ENCODE measurements around the gene B3GAT3. TPM values are rescaled to one million over a fixed set of nuclear protein-coding genes. Genes with fewer than 3 reads are reported as not detected.

Gene B3GAT3
- 10 to 100 TPM; 16.3 to 39.3 (median 30.1) TPM for polyA plus RNA-seq
- long read RNA-seq, donor 1, transcript B3GAT3-201 (5 exons, 1,641 nt): major isoform, 26 of 29 reads
- long read RNA-seq, donor 1, partial matches to known transcripts: 0 of 29 reads
- long read RNA-seq, donor 1, other reads (novel, unspliced or antisense): 0 of 29 reads
- long read RNA-seq, donor 2, partial matches to known transcripts: 0 of 2 reads
- long read RNA-seq, donor 2, other reads (novel, unspliced or antisense): 0 of 2 reads
- long read RNA-seq, donor 3, transcript B3GAT3-201 (5 exons, 1,641 nt): major isoform, 6 of 12 reads
- long read RNA-seq, donor 3, partial matches to known transcripts: 6 of 12 reads
- long read RNA-seq, donor 3, other reads (novel, unspliced or antisense): 0 of 12 reads
- long read RNA-seq, donor 4: 0 reads
- long read RNA-seq, donor 5, partial matches to known transcripts: 6 of 7 reads
- long read RNA-seq, donor 5, other reads (novel, unspliced or antisense): 0 of 7 reads
- long read RNA-seq, donor 6, transcript B3GAT3-201 (5 exons, 1,641 nt): major isoform, 6 of 6 reads
- long read RNA-seq, donor 6, partial matches to known transcripts: 0 of 6 reads
- long read RNA-seq, donor 6, other reads (novel, unspliced or antisense): 0 of 6 reads
- long read RNA-seq, donor 7: 0 reads
- long read RNA-seq, donor 8: 0 reads
- long read RNA-seq, donor 9, partial matches to known transcripts: 0 of 3 reads
- long read RNA-seq, donor 9, other reads (novel, unspliced or antisense): 0 of 3 reads
- long read RNA-seq, donor 10, transcript B3GAT3-201 (5 exons, 1,641 nt): major isoform, 16 of 25 reads
- long read RNA-seq, donor 10, partial matches to known transcripts: 6 of 25 reads
- long read RNA-seq, donor 10, other reads (novel, unspliced or antisense): 0 of 25 reads

- Histone ChIP-seq H3K36me3 (ENCODE audit: control insufficient read depth in 3 of 3, insufficient read depth in 2 of 3, low read depth in 1 of 3, low read length in 3 of 3) (peaks cover 11 to 43% (median 14%) of the 10 kb centered on the region in 3 donors), H3K27me3 (ENCODE audit: control insufficient read depth in 3 of 3, insufficient read depth in 3 of 3, low read length in 3 of 3) (no peaks in the 10 kb centered on the region), H3K9me3 (ENCODE audit: control insufficient read depth in 2 of 2, insufficient read depth in 1 of 2, low read depth in 1 of 2, low read length in 1 of 2) (no peaks in the 10 kb centered on the region), H3K4me1 (ENCODE audit: control insufficient read depth in 3 of 3, insufficient read depth in 2 of 3, low read depth in 1 of 3, low read length in 2 of 3) (peaks cover 0 to 8% (median 5%) of the 10 kb centered on the region in 3 donors), H3K4me3 (ENCODE audit: low read depth in 1 of 3, low read length in 3 of 3) (peak within 1 kb of the TSS; percentile 61 to 69 (median 68)), H3K27ac (ENCODE audit: low read depth in 1 of 3, low read length in 2 of 3) (peak within 1 kb of the TSS; percentile 86 to 92 (median 89))
- FAIRE-seq: no peak
- 1 to 2% (median 1%) methylated on average over 45 to 77 of the region's 77 CpGs for WGBS, 3 donors
- peak; percentile 97 to 98 for DNase-seq
These were observed at the start of gene B3GAT3 for GRCh38 chr11:62621567-62622470. TSS of gene B3GAT3 (minus strand) at chr11:62621986. CDS start at chr11:62621947, 39 bp downstream.

DNA sequence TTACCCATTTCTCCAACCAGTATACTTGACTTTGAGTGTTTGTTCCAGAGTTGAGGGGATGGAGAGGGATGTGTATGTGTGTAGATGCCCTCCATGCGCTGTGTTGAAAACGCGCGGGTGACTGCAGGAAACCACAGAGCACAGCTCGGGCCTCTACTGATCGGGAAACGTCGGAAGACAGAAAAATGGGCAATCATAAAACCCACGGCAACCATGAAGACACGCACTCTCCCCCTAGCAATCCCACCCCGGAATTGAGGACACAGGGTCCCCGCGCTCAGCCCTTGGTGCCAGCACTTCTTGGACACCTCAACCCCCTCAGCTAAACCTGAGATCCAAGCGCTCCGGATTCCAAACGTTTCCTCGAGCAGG, 49.4 kb upstream of the B3GAT3 start:
- DNase-seq: no peak
- FAIRE-seq: no peak
- Histone ChIP-seq H3K4me3 (ENCODE audit: low read depth in 1 of 3, low read length in 3 of 3) (peak overlapping the region; percentile 61 to 80 (median 80)), H3K36me3 (ENCODE audit: control insufficient read depth in 3 of 3, insufficient read depth in 2 of 3, low read depth in 1 of 3, low read length in 3 of 3) (peaks cover 0 to 44% (median 6%) of the 10 kb centered on the region in 3 donors), H3K27me3 (ENCODE audit: control insufficient read depth in 3 of 3, insufficient read depth in 3 of 3, low read length in 3 of 3) (no peaks in the 10 kb centered on the region), H3K27ac (ENCODE audit: low read depth in 1 of 3, low read length in 2 of 3) (peak overlapping the region; percentile 77 to 89 (median 87)), H3K4me1 (ENCODE audit: control insufficient read depth in 3 of 3, insufficient read depth in 2 of 3, low read depth in 1 of 3, low read length in 2 of 3) (peaks cover 10 to 22% (median 11%) of the 10 kb centered on the region in 3 donors), H3K9me3 (ENCODE audit: control insufficient read depth in 2 of 2, insufficient read depth in 1 of 2, low read depth in 1 of 2, low read length in 1 of 2) (no peaks in the 10 kb centered on the region)
- 0 to 1% (median 1%) methylated on average over 17 of the region's 17 CpGs for WGBS, 3 donors

GRCh38 chr11:62669420-62670161, 47.8 kb upstream of the B3GAT3 start:
- Histone ChIP-seq H3K4me3 (ENCODE audit: low read depth in 1 of 3, low read length in 3 of 3) (no peak overlapping the region), H3K27me3 (ENCODE audit: control insufficient read depth in 3 of 3, insufficient read depth in 3 of 3, low read length in 3 of 3) (no peaks in the 10 kb centered on the region), H3K27ac (ENCODE audit: low read depth in 1 of 3, low read length in 2 of 3) (peak overlapping the region in 2 of 3 donors; percentile 2 to 52), H3K36me3 (ENCODE audit: control insufficient read depth in 3 of 3, insufficient read depth in 2 of 3, low read depth in 1 of 3, low read length in 3 of 3) (peaks cover 0 to 39% (median 3%) of the 10 kb centered on the region in 3 donors), H3K9me3 (ENCODE audit: control insufficient read depth in 2 of 2, insufficient read depth in 1 of 2, low read depth in 1 of 2, low read length in 1 of 2) (no peaks in the 10 kb centered on the region), H3K4me1 (ENCODE audit: control insufficient read depth in 3 of 3, insufficient read depth in 2 of 3, low read depth in 1 of 3, low read length in 2 of 3) (peaks cover 10 to 22% (median 11%) of the 10 kb centered on the region in 3 donors)
- FAIRE-seq (no peak), DNase-seq (peak in 1 of 2 donors; percentile 83)
- 45 to 69% (median 49%) methylated on average over 4 of the region's 4 CpGs for WGBS, 3 donors

GRCh38 chr11:62667460-62667859, 45.7 kb upstream of the B3GAT3 start:
- DNase-seq (no peak), FAIRE-seq (no peak)
- Histone ChIP-seq H3K27me3 (ENCODE audit: control insufficient read depth in 3 of 3, insufficient read depth in 3 of 3, low read length in 3 of 3) (no peaks in the 10 kb centered on the region), H3K27ac (ENCODE audit: low read depth in 1 of 3, low read length in 2 of 3) (no peak overlapping the region), H3K36me3 (ENCODE audit: control insufficient read depth in 3 of 3, insufficient read depth in 2 of 3, low read depth in 1 of 3, low read length in 3 of 3) (peaks cover 0 to 32% (median 3%) of the 10 kb centered on the region in 3 donors), H3K9me3 (ENCODE audit: control insufficient read depth in 2 of 2, insufficient read depth in 1 of 2, low read depth in 1 of 2, low read length in 1 of 2) (no peaks in the 10 kb centered on the region), H3K4me1 (ENCODE audit: control insufficient read depth in 3 of 3, insufficient read depth in 2 of 3, low read depth in 1 of 3, low read length in 2 of 3) (peaks cover 10 to 14% (median 11%) of the 10 kb centered on the region in 3 donors), H3K4me3 (ENCODE audit: low read depth in 1 of 3, low read length in 3 of 3) (no peak overlapping the region)
- 68 to 79% (median 77%) methylated on average over 2 of the region's 2 CpGs for WGBS, 3 donors

DNA sequence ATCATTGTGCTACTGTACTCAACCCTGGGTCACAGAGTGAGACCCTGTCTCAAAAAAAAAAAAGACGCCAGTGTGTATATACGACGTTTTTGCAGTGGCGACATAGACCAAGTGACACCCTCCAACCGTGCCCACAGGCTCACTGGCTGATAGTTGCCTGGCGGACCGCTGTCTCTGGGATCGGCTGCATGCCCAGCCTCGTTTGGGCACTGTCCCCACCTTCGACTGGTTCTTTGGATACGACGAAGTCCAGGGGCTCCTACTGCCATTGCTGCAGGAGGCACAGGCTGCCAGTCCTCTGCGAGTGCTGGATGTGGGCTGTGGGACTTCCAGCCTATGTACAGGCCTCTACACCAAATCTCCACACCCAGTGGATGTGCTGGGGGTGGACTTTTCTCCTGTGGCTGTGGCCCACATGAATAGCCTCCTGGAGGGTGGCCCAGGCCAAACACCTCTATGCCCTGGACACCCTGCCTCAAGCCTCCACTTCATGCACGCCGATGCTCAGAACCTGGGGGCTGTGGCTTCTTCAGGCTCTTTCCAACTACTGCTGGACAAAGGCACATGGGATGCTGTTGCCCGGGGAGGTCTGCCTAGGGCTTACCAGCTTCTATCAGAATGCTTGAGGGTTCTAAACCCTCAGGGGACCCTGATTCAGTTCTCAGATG, 44.6 kb upstream of the B3GAT3 start:
- H3K36me3 ChIP-seq (ENCODE audit: control insufficient read depth in 3 of 3, insufficient read depth in 2 of 3, low read depth in 1 of 3, low read length in 3 of 3): peaks cover 0 to 41% (median 3%) of the 10 kb centered on the region in 3 donors
- H3K27ac ChIP-seq (ENCODE audit: low read depth in 1 of 3, low read length in 2 of 3): peak overlapping the region; percentile 57 to 98 (median 95)
- no peak for FAIRE-seq
- H3K9me3 ChIP-seq (ENCODE audit: control insufficient read depth in 2 of 2, insufficient read depth in 1 of 2, low read depth in 1 of 2, low read length in 1 of 2): no peaks in the 10 kb centered on the region
- no peaks in the 10 kb centered on the region for H3K27me3 ChIP-seq (ENCODE audit: control insufficient read depth in 3 of 3, insufficient read depth in 3 of 3, low read length in 3 of 3)
- H3K4me1 ChIP-seq (ENCODE audit: control insufficient read depth in 3 of 3, insufficient read depth in 2 of 3, low read depth in 1 of 3, low read length in 2 of 3): peaks cover 10 to 12% (median 11%) of the 10 kb centered on the region in 3 donors
- WGBS, 3 donors: 20 to 39% (median 25%) methylated on average over 16 of the region's 16 CpGs
- no peak for DNase-seq
- H3K4me3 ChIP-seq (ENCODE audit: low read depth in 1 of 3, low read length in 3 of 3): peak overlapping the region; percentile 84 to 98 (median 97)

DNA sequence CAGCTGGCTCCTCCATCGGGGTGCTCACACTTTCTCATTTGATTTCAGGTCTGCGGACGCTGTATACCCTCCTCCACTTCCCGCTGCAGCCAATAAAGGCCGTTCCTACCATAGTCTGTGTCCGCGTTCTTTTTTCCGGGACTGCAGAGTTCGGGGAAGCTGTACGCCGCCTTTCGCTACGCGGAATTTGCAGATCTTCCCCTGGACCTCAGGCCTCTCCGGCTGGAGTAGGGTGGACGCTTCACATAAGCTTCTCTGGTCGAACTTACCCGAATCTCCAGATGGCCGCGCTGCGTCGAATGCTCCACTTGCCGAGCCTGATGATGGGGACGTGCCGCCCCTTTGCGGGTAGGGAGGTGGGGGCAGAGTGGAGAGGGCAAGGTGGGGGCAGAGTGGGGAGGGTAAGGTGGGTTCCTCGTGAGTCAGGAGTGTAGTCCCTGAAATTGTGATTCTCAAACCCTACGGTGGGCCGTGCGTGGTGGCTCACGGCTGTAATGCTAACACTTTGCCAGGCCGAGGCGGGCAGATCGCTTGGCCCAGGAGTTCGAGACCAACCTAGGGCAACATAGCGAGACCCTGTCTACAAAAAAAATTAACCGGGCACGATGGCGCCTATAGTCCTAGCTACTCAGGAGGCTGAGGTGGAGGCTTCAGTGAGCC, 43.9 kb upstream of the B3GAT3 start:
- FAIRE-seq: no peak
- peaks cover 0 to 41% (median 3%) of the 10 kb centered on the region in 3 donors for H3K36me3 ChIP-seq (ENCODE audit: control insufficient read depth in 3 of 3, insufficient read depth in 2 of 3, low read depth in 1 of 3, low read length in 3 of 3)
- no peaks in the 10 kb centered on the region for H3K27me3 ChIP-seq (ENCODE audit: control insufficient read depth in 3 of 3, insufficient read depth in 3 of 3, low read length in 3 of 3)
- peak in 1 of 2 donors; percentile 53 for DNase-seq
- 1 to 2% (median 1%) methylated on average over 39 of the region's 39 CpGs for WGBS, 3 donors
- peak overlapping the region; percentile 84 to 98 (median 97) for H3K4me3 ChIP-seq (ENCODE audit: low read depth in 1 of 3, low read length in 3 of 3)
- peaks cover 10 to 12% (median 11%) of the 10 kb centered on the region in 3 donors for H3K4me1 ChIP-seq (ENCODE audit: control insufficient read depth in 3 of 3, insufficient read depth in 2 of 3, low read depth in 1 of 3, low read length in 2 of 3)
- peak overlapping the region; percentile 57 to 98 (median 95) for H3K27ac ChIP-seq (ENCODE audit: low read depth in 1 of 3, low read length in 2 of 3)
- no peaks in the 10 kb centered on the region for H3K9me3 ChIP-seq (ENCODE audit: control insufficient read depth in 2 of 2, insufficient read depth in 1 of 2, low read depth in 1 of 2, low read length in 1 of 2)

All from small intestine (tissue), 16 donors.